ENCODE measurements around the gene ZNF792.
"Not testable (repeated sequence)": the region's sequence is repeated elsewhere in the genome, so short reads cannot be mapped to it uniquely, and the experiment has no call there.

Gene ZNF792

GRCh38 chr19:34970185-34970780 lies 6.3 kb upstream of the ZNF792 start:
- not testable (repeated sequence) for DNase-seq (ENCODE audit: low read depth in 2 of 2)

DNA sequence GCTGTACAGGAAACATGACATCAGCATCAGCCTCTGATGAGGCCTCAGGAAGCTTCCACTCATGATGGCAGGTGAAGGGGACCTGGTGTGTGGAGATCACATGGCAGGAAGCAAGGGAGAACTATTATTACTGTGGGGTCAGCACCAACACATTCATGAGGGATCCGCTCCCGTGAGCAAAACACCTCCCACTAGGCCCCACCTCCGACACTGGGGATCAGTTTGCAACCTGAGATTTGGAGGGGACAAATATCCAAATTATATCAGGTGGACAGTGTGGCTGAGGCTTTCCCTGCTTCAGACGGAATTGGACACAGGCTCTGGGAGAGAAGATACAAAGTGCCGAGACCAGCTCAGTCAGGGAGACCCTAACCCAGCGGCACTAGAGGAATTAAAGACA lies 5.7 kb upstream of the ZNF792 start:
- no peak for DNase-seq (ENCODE audit: low read depth in 2 of 2)

- DNase-seq (ENCODE audit: low read depth in 2 of 2) = no peak
Observed at GRCh38 chr19:34967551-34967950, 3.5 kb upstream of the ZNF792 start.

DNA sequence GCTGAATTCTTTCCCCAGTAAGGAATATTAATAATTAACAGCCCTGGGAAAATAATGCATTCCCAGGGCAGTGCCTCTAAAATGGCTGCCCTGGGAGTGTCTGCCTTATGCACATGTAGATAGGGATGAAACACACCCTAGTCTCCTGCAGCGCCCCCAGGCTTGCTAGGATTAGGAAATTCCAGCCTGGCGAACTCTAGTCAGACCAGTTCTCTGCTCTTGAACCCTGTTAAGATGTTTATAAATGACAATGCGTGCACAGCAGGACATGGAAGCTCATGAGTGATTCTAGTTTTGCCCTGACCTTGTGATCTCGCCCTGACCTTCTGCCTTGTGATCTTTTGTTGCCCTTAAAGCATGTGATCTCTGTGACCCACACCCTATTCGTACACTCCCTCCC lies 1.5 kb upstream of the ZNF792 start:
- DNase-seq (ENCODE audit: low read depth in 2 of 2) = not testable (repeated sequence)

- no peak for DNase-seq (ENCODE audit: low read depth in 2 of 2)
Observed at GRCh38 chr19:34964598-34964997, 569 bp upstream of the ZNF792 start.

- no peak for DNase-seq (ENCODE audit: low read depth in 2 of 2)
Observed at GRCh38 chr19:34962687-34963572, 1.1 kb downstream of the ZNF792 start.

GRCh38 chr19:34961775-34962686 lies 2.0 kb downstream of the ZNF792 start:
- no peak for DNase-seq (ENCODE audit: low read depth in 2 of 2)

GRCh38 chr19:34960940-34961679 lies 2.9 kb downstream of the ZNF792 start:
- DNase-seq (ENCODE audit: low read depth in 2 of 2) = no peak

- DNase-seq (ENCODE audit: low read depth in 2 of 2) = no peak
Observed at GRCh38 chr19:34960103-34960805, 3.8 kb downstream of the ZNF792 start.

DNA sequence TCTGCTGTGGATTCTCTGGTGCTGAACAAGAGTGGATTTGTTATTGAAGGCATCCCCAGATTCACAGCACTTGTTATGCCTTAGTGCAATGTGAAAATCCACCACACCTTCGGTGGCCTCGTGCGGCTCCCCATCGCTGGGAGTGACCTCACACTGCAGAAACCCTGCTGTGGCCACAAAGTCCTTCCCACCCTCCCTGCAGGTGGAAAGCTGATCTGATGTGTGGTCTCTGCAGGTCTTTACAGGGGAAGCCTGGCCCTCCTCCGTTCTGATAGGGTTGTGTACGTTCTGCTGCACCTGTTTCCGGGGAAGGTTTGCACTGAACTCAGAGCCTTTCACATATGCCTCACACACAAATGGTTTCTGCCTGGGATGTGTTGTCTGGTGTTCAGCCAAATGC lies 5.0 kb downstream of the ZNF792 start:
- no peak for DNase-seq (ENCODE audit: low read depth in 2 of 2)

- no peak for DNase-seq (ENCODE audit: low read depth in 2 of 2)
Observed at GRCh38 chr19:34957830-34958751, 5.9 kb downstream of the ZNF792 start.

- no peak for DNase-seq (ENCODE audit: low read depth in 2 of 2)
Observed at GRCh38 chr19:34953092-34953491, 10.9 kb downstream of the ZNF792 start.

DNA sequence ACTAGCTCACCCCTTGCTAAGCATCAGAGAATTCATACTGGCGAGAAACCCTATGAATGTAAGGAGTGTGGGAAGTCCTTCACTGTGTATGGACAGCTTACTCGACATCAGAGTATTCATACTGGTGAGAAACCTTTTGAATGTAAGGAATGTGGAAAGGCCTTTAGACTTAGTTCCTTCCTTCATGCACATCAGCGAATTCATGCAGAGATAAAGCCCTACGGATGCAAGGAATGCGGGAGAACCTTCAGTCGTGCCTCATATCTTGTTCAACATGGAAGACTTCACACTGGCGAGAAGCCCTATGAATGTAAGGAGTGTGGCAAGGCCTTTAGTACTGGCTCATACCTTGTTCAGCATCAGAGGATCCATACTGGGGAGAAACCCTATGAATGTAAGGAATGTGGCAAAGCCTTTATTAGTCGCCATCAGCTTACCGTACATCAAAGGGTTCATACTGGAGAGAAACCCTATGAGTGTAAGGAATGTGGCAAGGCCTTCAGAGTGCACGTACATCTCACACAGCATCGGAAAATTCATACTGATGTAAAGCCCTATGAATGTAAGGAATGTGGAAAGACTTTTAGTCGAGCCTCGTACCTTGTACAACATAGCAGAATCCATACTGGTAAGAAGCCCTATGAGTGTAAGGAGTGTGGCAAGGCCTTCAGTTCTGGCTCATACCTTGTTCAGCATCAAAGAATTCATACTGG lies 20.0 kb downstream of the ZNF792 start:
- no peak for DNase-seq (ENCODE audit: low read depth in 2 of 2)

GRCh38 chr19:34938886-34939285 lies 25.1 kb downstream of the ZNF792 start:
- no peak for DNase-seq (ENCODE audit: low read depth in 2 of 2)

DNA sequence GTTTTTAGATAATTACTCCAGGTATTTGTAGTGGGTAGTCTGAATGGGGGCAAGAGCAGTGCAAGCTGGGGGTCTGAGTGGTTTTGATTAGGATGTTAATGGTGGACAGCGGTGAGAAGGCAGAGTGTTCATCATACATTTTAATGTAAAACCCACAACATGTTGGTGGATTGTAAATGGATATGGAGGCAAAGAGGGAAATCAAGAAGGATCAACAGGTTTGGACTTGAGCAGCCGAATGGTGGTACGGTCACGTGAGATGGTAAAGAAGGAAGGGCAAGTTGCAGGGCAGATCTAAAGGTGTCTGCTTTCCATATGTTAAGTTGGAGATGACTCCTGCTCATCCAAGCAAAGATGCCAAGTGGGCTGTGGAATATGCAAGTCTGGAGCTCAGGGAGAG lies 27.8 kb downstream of the ZNF792 start:
- DNase-seq (ENCODE audit: low read depth in 2 of 2) = no peak

GRCh38 chr19:34932494-34932893 lies 31.5 kb downstream of the ZNF792 start:
- no peak for DNase-seq (ENCODE audit: low read depth in 2 of 2)

DNA sequence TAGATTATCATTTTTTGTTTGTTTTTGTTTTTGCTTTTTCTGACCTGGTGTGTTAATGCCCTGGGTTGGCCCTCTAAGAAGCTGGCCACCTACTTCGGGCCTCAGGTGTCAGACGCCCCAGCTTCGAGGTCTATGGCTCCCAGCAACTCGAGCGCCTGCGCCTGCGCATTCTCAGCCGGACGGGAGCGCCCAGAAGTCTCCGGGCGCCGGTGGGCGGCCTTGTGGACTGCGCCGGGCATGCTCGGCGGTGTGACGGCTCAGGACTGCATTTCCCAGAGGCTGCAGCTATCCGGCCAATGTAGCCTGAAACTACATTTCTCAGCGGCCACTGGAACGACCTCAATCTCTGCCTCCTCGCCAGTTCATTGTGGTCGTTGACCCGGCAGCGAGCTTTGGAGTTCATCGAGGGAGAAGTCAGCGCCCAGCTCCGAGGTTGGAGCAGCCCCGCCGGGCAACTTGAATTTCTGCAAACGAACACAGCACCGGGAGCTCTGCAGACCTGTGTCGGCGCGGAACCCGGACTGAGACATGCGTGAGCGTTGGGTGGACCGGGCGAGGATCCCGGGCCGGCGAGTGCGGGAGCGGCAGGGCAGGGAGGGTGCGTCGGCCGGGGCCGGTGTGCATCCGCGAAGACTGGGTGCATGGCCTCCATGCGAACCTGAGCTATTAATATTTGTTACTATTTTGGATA lies 37.2 kb downstream of the ZNF792 start, which contains the start of gene ZNF30:
Gene ZNF30, plus strand, starts transcription at position 219 of the 691 bp plus-strand sequence. CDS start 3,045 bp downstream, outside the sequence.
- peak; percentile 55 to 68 for DNase-seq (ENCODE audit: low read depth in 2 of 2)

GRCh38 chr19:34926361-34926684 lies 37.7 kb downstream of the ZNF792 start:
- no peak for DNase-seq (ENCODE audit: low read depth in 2 of 2)

Measured in fibroblast of skin of left biceps (primary cell).